GM12878 (cell line): ENCODE data around the gene MGRN1. TPM values are rescaled to one million over a fixed set of nuclear protein-coding genes. Genes with fewer than 3 reads are reported as not detected.

Experiments
- ATF7 ChIP-seq: fragments of 450-650 bp; IDR thresholded peaks from 2 replicates; pipeline ENCODE4 v1.6.1; 2016; ENCODE audit warnings: low read depth, mild to moderate bottlenecking
- BACH1 ChIP-seq: fragments of 450-650 bp; IDR thresholded peaks from 2 replicates; pipeline ENCODE4 v1.6.1; 2017; ENCODE audit warnings: mild to moderate bottlenecking, borderline replicate concordance
- BHLHE40 ChIP-seq, 2 experiments: fragments of 450-650 bp in 1 of 2; IDR thresholded peaks; 2 replicates each; pipeline ENCODE4 v1.6.1; 2011 to 2017; ENCODE audit warnings: low read depth in 2 of 2, borderline replicate concordance in 1 of 2, improper control_type of control experiment in 1 of 2, low read length in 1 of 2, mild to moderate bottlenecking in 1 of 2
- CEBPB ChIP-seq, 2 experiments: fragments of 150-350 bp in 1 of 2; IDR thresholded peaks; 2 replicates each; pipeline ENCODE4 v1.6.1; 2012 to 2014; ENCODE audit warnings: low read depth in 2 of 2, low read length in 2 of 2, borderline replicate concordance in 1 of 2, inconsistent platforms in 1 of 2
- CREB1 ChIP-seq: IDR thresholded peaks from 2 replicates; pipeline ENCODE4 v1.6.1; 2012; ENCODE audit warnings: low read depth, mild to moderate bottlenecking, inconsistent platforms
- CTCF ChIP-seq, 3 experiments: IDR thresholded peaks in 2 of 3; conservative IDR thresholded peaks in 1 of 3; 2 replicates each; pipeline ENCODE4 v1.5.1; 2011; ENCODE audit warnings: low read depth in 3 of 3, low read length in 3 of 3, mild to moderate bottlenecking in 3 of 3, control low read depth in 2 of 3, moderate library complexity in 2 of 3, inconsistent platforms in 1 of 3, mixed read lengths in 1 of 3; ENCODE audit not compliant: control insufficient read depth in 2 of 3, insufficient read depth in 1 of 3; ENCODE audit errors: extremely low read depth in 1 of 3
- HCFC1 ChIP-seq: fragments of 150-350 bp; IDR thresholded peaks from 2 replicates; pipeline ENCODE4 v1.6.1; 2014; ENCODE audit warnings: low read length
- HDAC6 ChIP-seq: fragments of 200-600 bp; sonication (generic); IDR thresholded peaks from one replicate; pipeline ENCODE4 v1.8.0; 2017; ENCODE audit warnings: antibody characterized with exemption; ENCODE audit not compliant: unreplicated experiment
- HDGF ChIP-seq: fragments of 450-650 bp; IDR thresholded peaks from 2 replicates; pipeline ENCODE4 v1.6.1; 2016; ENCODE audit warnings: antibody characterized with exemption
- IKZF1 ChIP-seq: fragments of 450-650 bp; conservative IDR thresholded peaks from 2 replicates; pipeline ENCODE4 v1.6.1; 2017; ENCODE audit warnings: antibody characterized with exemption, mild to moderate bottlenecking
- IRF3 ChIP-seq: fragments of 450-650 bp; IDR thresholded peaks from 2 replicates; pipeline ENCODE4 v1.6.1; 2014; ENCODE audit warnings: mild to moderate bottlenecking
- KLF5 ChIP-seq: fragments of 450-650 bp; IDR thresholded peaks from 2 replicates; pipeline ENCODE4 v1.6.1; 2014; ENCODE audit warnings: mild to moderate bottlenecking; ENCODE audit not compliant: partially characterized antibody
- LARP7 ChIP-seq: fragments of 450-650 bp; IDR thresholded peaks from 2 replicates; pipeline ENCODE4 v1.6.1; 2017; ENCODE audit warnings: mild to moderate bottlenecking
- MAX ChIP-seq: IDR thresholded peaks from 2 replicates; pipeline ENCODE4 v1.6.1; 2012; ENCODE audit warnings: low read depth, low read length, improper control_type of control experiment
- MYC ChIP-seq: IDR thresholded peaks from 2 replicates; pipeline ENCODE4 v1.6.1; 2011; ENCODE audit warnings: mild to moderate bottlenecking, low read length, moderate library complexity, inconsistent platforms; ENCODE audit not compliant: insufficient read depth, insufficient replicate concordance, insufficient read length, severe bottlenecking
- NBN ChIP-seq: fragments of 450-650 bp; IDR thresholded peaks from 2 replicates; pipeline ENCODE4 v1.6.1; 2016
- PML ChIP-seq: IDR thresholded peaks from 2 replicates; pipeline ENCODE4 v1.6.1; 2012; ENCODE audit warnings: low read length, inconsistent platforms
- POLR2A ChIP-seq: IDR thresholded peaks from 2 replicates; pipeline ENCODE4 v1.6.1; 2011; ENCODE audit warnings: low read depth, mild to moderate bottlenecking, low read length
- POLR2AphosphoS2 ChIP-seq: IDR thresholded peaks from 2 replicates; pipeline ENCODE4 v1.6.1; 2011; ENCODE audit warnings: low read depth, mild to moderate bottlenecking, low read length, improper control_type of control experiment, moderate library complexity
- POU2F2 ChIP-seq: IDR thresholded peaks from 3 replicates; pipeline ENCODE4 v1.6.1; 2011; ENCODE audit warnings: low read depth, mild to moderate bottlenecking, low read length, borderline replicate concordance
- RAD21 ChIP-seq: IDR thresholded peaks from 2 replicates; pipeline ENCODE4 v1.6.1; 2011; ENCODE audit warnings: mild to moderate bottlenecking, low read depth, low read length, moderate library complexity; ENCODE audit not compliant: insufficient read depth
- RAD51 ChIP-seq: fragments of 450-650 bp; IDR thresholded peaks from 2 replicates; pipeline ENCODE4 v1.6.1; 2016; ENCODE audit warnings: moderate library complexity, mild to moderate bottlenecking, inconsistent platforms
- RCOR1 ChIP-seq: conservative IDR thresholded peaks from 2 replicates; pipeline ENCODE4 v1.6.1; 2012; ENCODE audit warnings: low read depth, low read length, improper control_type of control experiment
- SIN3A ChIP-seq: IDR thresholded peaks from 2 replicates; pipeline ENCODE4 v1.6.1; 2012; ENCODE audit warnings: low read depth, low read length, improper control_type of control experiment
- SMARCA5 ChIP-seq: fragments of 450-650 bp; IDR thresholded peaks from 2 replicates; pipeline ENCODE4 v1.6.1; 2017; ENCODE audit warnings: mild to moderate bottlenecking
- SRF ChIP-seq, 2 experiments: IDR thresholded peaks; 2 replicates each; pipeline ENCODE4 v1.6.1; 2011; ENCODE audit warnings: low read depth in 2 of 2, low read length in 2 of 2, mild to moderate bottlenecking in 1 of 2, moderate library complexity in 1 of 2
- TAF1 ChIP-seq: IDR thresholded peaks from 2 replicates; pipeline ENCODE4 v1.6.1; 2011; ENCODE audit warnings: mild to moderate bottlenecking, low read depth, low read length, borderline replicate concordance
- TBL1XR1 ChIP-seq: IDR thresholded peaks from 2 replicates; pipeline ENCODE4 v1.6.1; 2012; ENCODE audit warnings: low read depth, low read length, improper control_type of control experiment
- TCF7 ChIP-seq: IDR thresholded peaks from 2 replicates; pipeline ENCODE4 v1.6.1; 2014; ENCODE audit warnings: antibody characterized with exemption, borderline replicate concordance
- YY1 ChIP-seq: IDR thresholded peaks from 2 replicates; pipeline ENCODE4 v1.6.1; 2011; ENCODE audit warnings: low read depth, mild to moderate bottlenecking, low read length
- ZNF622 ChIP-seq: fragments of 450-650 bp; IDR thresholded peaks from 2 replicates; pipeline ENCODE4 v1.6.1; 2017; ENCODE audit warnings: mild to moderate bottlenecking, inconsistent platforms
- polyA plus RNA-seq, 11 experiments: library from polyadenylated mRNA; depleted of rRNA in 4 of 11; unstranded in 6 of 11; stranded (reverse) in 5 of 11; fragments of >200 nt; fragmentation: Nextera tagmentation in 4 of 11; fragmentation: Illumina TruSeq in 1 of 11; extraction: Ambion mirVana in 4 of 11; extraction: Trizol in 1 of 11; gene quantifications; 1 replicate in 1 of 11; 2 replicates in 10 of 11; pipeline versions ENCODE4 v1.2.1 to v1.2.3, GENCODE V29; 2011 to 2016; ENCODE audit warnings: inconsistent platforms in 2 of 11, missing spikeins in 2 of 11, low read depth in 1 of 11
- total RNA-seq, 4 experiments: library from RNA; depleted of rRNA in 3 of 4; stranded (reverse); fragments of >200 nt in 3 of 4; fragmentation: Illumina TruSeq in 1 of 4; extraction: Trizol in 1 of 4; gene quantifications; 2 replicates each; pipeline versions ENCODE4 v1.2.1 to v1.2.3, GENCODE V29; 2013 to 2021

MGRN1 gene
- total and polyA plus RNA-seq, 10 of the 15 experiments (the other 5 are each of a cell fraction or from before 2014, with no cell fraction given): 0.35 to 86.7 (median 14.6) TPM

- TF ChIP-seq RAD51 (no peak), TBL1XR1 (no peak), POLR2A (peak; percentile 86), CREB1 (peak; percentile 89), KLF5 (no peak), RCOR1 (no peak), ATF7 (no peak), NBN (no peak), BHLHE40 (IDR thresholded peaks at IDR 0.05; ENCODE audit: borderline replicate concordance in 1 of 2, low read depth in 2 of 2, low read length in 1 of 2) (peak in 1 of 2 experiments; percentile 75; a peak in 1 of 4 replicates), POU2F2 (peak; percentile 78; the same call in 2 of the 3 replicates), YY1 (peak; percentile 93), CEBPB (IDR thresholded peaks at IDR 0.05; ENCODE audit: borderline replicate concordance in 1 of 2, low read depth in 2 of 2, low read length in 2 of 2) (no peak), RAD21 (no peak), SRF (IDR thresholded peaks at IDR 0.05; ENCODE audit: low read depth in 2 of 2, low read length in 2 of 2) (peak; percentile 28 to 65; a peak in 2 of 4 replicates), MYC (peak; percentile 25), LARP7 (peak; percentile 55), MAX (0 out of 2 replicates have a peak, but pooled peaks have one; percentile 46), ZNF622 (no peak), TCF7 (no peak), IKZF1 (peak; percentile 79), SIN3A (peak; percentile 69; the same call in 1 of the 2 replicates), IRF3 (peak; percentile 17; the same call in 1 of the 2 replicates), HCFC1 (peak; percentile 94), TAF1 (peak; percentile 89), SMARCA5 (peak; percentile 35), CTCF (IDR thresholded peaks at IDR 0.05 in 2 of 3, conservative IDR thresholded peaks at IDR 0.05 in 1 of 3; ENCODE audit: control insufficient read depth in 2 of 3, extremely low read depth in 1 of 3, insufficient read depth in 1 of 3, low read depth in 3 of 3, low read length in 3 of 3) (no peak), BACH1 (peak; percentile 88; the same call in 1 of the 2 replicates), POLR2AphosphoS2 (peak; percentile 44; the same call in 1 of the 2 replicates), PML (peak; percentile 53; the same call in 1 of the 2 replicates), HDGF (peak; percentile 72), HDAC6 (peak; percentile 6)
Observed at GRCh38 chr16:4614571-4615383, 9.8 kb upstream of the MGRN1 start, which contains the start of gene UBALD1 (continued).
